ENCODE results near the gene ZNF385D. TPM values are rescaled to one million over a fixed set of nuclear protein-coding genes. Genes with fewer than 3 reads are reported as not detected.

Gene ZNF385D
- total RNA-seq, 1 experiment from 2014 or later: 9.6 TPM

DNA sequence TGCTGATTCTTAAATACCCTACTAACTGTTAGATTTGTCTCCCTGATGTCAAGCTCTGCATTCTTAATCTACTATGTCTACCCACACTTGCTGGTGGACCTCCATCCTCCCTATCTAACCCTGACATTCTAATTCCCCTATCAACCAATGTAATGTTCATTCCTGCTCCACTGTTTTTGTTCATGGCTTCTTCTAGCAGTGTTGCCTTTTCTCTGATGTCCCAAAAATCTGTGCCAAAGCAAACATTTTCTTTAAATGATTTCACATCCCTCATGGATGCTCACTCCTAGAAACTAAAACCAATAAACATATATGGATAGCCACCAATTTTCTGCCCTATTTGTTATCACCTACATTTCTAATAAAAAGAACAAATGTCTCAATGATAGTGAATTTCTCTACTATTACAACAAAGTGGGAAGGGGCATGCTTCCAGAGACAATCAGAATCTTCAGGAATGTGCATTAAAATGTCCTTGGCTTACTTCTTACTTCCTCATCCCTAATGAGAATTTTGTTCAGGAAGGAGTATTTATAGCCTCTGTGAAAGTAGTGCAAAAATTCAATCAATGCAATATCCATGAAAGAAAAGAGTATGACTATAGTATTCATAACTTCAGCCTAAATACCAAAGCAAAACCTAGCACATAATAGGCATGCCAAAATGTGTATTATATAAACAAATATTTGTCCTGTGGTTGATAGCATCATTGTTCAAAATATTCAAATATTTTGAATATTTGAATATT is 273.3 kb downstream of the ZNF385D start:
- ATAC-seq: no peak
- ChIA-PET CTCF (no interaction called here), POLR2A (no interaction called here)
- TF ChIP-seq SMAD3 (CRISPR knock-in tag; IDR thresholded peaks at IDR 0.05; ENCODE audit: borderline replicate concordance): no peak
- no peak for TF ChIP-seq FOXP1 (CRISPR knock-in tag; IDR thresholded peaks at IDR 0.05; ENCODE audit: borderline replicate concordance)
- TF ChIP-seq, protein P1, sequence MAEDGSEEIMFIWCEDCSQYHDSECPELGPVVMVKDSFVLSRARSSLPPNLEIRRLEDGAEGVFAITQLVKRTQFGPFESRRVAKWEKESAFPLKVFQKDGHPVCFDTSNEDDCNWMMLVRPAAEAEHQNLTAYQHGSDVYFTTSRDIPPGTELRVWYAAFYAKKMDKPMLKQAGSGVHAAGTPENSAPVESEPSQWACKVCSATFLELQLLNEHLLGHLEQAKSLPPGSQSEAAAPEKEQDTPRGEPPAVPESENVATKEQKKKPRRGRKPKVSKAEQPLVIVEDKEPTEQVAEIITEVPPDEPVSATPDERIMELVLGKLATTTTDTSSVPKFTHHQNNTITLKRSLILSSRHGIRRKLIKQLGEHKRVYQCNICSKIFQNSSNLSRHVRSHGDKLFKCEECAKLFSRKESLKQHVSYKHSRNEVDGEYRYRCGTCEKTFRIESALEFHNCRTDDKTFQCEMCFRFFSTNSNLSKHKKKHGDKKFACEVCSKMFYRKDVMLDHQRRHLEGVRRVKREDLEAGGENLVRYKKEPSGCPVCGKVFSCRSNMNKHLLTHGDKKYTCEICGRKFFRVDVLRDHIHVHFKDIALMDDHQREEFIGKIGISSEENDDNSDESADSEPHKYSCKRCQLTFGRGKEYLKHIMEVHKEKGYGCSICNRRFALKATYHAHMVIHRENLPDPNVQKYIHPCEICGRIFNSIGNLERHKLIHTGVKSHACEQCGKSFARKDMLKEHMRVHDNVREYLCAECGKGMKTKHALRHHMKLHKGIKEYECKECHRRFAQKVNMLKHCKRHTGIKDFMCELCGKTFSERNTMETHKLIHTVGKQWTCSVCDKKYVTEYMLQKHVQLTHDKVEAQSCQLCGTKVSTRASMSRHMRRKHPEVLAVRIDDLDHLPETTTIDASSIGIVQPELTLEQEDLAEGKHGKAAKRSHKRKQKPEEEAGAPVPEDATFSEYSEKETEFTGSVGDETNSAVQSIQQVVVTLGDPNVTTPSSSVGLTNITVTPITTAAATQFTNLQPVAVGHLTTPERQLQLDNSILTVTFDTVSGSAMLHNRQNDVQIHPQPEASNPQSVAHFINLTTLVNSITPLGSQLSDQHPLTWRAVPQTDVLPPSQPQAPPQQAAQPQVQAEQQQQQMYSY (CRISPR knock-in tag; IDR thresholded peaks at IDR 0.05): no peak
- Mint-ChIP-seq H3K27me3 (ENCODE audit: low read depth) (no peaks in the 10 kb centered on the region), H3K4me1 (no peaks in the 10 kb centered on the region), H3K9me3 (0 out of 2 replicates have a peak, but pooled peaks cover 3% of the 10 kb centered on the region), H3K4me3 (no peak overlapping the region), H3K27ac (no peak overlapping the region), H3K36me3 (no peaks in the 10 kb centered on the region)
- DNase-seq (ENCODE audit: low spot score): no peak

DNA sequence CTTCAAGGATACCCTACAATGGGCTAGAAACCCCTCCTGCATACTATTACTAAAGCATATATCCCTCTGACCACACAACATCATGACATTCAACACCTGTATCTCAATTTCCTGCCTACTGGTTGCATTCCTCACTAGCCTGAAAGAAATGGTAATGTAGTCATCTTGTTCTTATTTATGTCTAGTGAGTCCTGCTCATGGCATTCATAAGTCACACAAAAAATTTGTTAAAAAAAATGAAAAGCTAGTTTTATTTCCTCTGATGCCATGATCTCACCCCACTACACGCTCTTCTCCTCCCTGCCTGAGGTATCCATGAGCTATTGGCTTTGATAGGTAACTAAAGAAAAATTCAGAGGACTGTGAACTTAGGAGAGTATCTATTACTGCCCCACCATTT is 284.5 kb downstream of the ZNF385D start:
- Mint-ChIP-seq H3K27ac (no peak overlapping the region), H3K9me3 (no peaks in the 10 kb centered on the region), H3K4me3 (no peak overlapping the region), H3K27me3 (ENCODE audit: low read depth) (no peaks in the 10 kb centered on the region), H3K4me1 (no peaks in the 10 kb centered on the region), H3K36me3 (no peaks in the 10 kb centered on the region)
- ChIA-PET CTCF (no interaction called here), POLR2A (no interaction called here)
- DNase-seq (ENCODE audit: low spot score) (no peak), ATAC-seq (no peak)
- TF ChIP-seq ZNF671 (CRISPR knock-in tag; IDR thresholded peaks at IDR 0.05) (no peak), ESRRA (CRISPR knock-in tag; IDR thresholded peaks at IDR 0.05; ENCODE audit: borderline replicate concordance) (no peak), FOXJ3 (CRISPR knock-in tag; IDR thresholded peaks at IDR 0.05; ENCODE audit: borderline replicate concordance) (no peak), GABPB1 (CRISPR knock-in tag; IDR thresholded peaks at IDR 0.05) (no peak), ZNF423 (CRISPR knock-in tag; IDR thresholded peaks at IDR 0.05) (no peak), TCF7 (CRISPR knock-in tag; IDR thresholded peaks at IDR 0.05; ENCODE audit: low read depth) (no peak), NFYB (CRISPR knock-in tag; conservative IDR thresholded peaks at IDR 0.05; ENCODE audit: low read depth) (no peak), SMAD4 (CRISPR knock-in tag; IDR thresholded peaks at IDR 0.05) (no peak), ETV6 (CRISPR knock-in tag; IDR thresholded peaks at IDR 0.05) (no peak)
- TF ChIP-seq, protein P2, sequence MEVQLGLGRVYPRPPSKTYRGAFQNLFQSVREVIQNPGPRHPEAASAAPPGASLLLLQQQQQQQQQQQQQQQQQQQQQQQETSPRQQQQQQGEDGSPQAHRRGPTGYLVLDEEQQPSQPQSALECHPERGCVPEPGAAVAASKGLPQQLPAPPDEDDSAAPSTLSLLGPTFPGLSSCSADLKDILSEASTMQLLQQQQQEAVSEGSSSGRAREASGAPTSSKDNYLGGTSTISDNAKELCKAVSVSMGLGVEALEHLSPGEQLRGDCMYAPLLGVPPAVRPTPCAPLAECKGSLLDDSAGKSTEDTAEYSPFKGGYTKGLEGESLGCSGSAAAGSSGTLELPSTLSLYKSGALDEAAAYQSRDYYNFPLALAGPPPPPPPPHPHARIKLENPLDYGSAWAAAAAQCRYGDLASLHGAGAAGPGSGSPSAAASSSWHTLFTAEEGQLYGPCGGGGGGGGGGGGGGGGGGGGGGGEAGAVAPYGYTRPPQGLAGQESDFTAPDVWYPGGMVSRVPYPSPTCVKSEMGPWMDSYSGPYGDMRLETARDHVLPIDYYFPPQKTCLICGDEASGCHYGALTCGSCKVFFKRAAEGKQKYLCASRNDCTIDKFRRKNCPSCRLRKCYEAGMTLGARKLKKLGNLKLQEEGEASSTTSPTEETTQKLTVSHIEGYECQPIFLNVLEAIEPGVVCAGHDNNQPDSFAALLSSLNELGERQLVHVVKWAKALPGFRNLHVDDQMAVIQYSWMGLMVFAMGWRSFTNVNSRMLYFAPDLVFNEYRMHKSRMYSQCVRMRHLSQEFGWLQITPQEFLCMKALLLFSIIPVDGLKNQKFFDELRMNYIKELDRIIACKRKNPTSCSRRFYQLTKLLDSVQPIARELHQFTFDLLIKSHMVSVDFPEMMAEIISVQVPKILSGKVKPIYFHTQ (CRISPR knock-in tag; IDR thresholded peaks at IDR 0.05): no peak
- TF ChIP-seq, protein P3, sequence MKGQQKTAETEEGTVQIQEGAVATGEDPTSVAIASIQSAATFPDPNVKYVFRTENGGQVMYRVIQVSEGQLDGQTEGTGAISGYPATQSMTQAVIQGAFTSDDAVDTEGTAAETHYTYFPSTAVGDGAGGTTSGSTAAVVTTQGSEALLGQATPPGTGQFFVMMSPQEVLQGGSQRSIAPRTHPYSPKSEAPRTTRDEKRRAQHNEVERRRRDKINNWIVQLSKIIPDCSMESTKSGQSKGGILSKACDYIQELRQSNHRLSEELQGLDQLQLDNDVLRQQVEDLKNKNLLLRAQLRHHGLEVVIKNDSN (CRISPR knock-in tag; IDR thresholded peaks at IDR 0.05): no peak
- TF ChIP-seq, protein P4, sequence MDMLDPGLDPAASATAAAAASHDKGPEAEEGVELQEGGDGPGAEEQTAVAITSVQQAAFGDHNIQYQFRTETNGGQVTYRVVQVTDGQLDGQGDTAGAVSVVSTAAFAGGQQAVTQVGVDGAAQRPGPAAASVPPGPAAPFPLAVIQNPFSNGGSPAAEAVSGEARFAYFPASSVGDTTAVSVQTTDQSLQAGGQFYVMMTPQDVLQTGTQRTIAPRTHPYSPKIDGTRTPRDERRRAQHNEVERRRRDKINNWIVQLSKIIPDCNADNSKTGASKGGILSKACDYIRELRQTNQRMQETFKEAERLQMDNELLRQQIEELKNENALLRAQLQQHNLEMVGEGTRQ (CRISPR knock-in tag; IDR thresholded peaks at IDR 0.05): no peak
- TF ChIP-seq, protein P5, sequence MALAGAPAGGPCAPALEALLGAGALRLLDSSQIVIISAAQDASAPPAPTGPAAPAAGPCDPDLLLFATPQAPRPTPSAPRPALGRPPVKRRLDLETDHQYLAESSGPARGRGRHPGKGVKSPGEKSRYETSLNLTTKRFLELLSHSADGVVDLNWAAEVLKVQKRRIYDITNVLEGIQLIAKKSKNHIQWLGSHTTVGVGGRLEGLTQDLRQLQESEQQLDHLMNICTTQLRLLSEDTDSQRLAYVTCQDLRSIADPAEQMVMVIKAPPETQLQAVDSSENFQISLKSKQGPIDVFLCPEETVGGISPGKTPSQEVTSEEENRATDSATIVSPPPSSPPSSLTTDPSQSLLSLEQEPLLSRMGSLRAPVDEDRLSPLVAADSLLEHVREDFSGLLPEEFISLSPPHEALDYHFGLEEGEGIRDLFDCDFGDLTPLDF (CRISPR knock-in tag; IDR thresholded peaks at IDR 0.05): no peak
- TF ChIP-seq, protein P6, sequence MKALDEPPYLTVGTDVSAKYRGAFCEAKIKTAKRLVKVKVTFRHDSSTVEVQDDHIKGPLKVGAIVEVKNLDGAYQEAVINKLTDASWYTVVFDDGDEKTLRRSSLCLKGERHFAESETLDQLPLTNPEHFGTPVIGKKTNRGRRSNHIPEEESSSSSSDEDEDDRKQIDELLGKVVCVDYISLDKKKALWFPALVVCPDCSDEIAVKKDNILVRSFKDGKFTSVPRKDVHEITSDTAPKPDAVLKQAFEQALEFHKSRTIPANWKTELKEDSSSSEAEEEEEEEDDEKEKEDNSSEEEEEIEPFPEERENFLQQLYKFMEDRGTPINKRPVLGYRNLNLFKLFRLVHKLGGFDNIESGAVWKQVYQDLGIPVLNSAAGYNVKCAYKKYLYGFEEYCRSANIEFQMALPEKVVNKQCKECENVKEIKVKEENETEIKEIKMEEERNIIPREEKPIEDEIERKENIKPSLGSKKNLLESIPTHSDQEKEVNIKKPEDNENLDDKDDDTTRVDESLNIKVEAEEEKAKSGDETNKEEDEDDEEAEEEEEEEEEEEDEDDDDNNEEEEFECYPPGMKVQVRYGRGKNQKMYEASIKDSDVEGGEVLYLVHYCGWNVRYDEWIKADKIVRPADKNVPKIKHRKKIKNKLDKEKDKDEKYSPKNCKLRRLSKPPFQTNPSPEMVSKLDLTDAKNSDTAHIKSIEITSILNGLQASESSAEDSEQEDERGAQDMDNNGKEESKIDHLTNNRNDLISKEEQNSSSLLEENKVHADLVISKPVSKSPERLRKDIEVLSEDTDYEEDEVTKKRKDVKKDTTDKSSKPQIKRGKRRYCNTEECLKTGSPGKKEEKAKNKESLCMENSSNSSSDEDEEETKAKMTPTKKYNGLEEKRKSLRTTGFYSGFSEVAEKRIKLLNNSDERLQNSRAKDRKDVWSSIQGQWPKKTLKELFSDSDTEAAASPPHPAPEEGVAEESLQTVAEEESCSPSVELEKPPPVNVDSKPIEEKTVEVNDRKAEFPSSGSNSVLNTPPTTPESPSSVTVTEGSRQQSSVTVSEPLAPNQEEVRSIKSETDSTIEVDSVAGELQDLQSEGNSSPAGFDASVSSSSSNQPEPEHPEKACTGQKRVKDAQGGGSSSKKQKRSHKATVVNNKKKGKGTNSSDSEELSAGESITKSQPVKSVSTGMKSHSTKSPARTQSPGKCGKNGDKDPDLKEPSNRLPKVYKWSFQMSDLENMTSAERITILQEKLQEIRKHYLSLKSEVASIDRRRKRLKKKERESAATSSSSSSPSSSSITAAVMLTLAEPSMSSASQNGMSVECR (CRISPR knock-in tag; IDR thresholded peaks at IDR 0.05; ENCODE audit: borderline replicate concordance): no peak
- TF ChIP-seq, protein P7, sequence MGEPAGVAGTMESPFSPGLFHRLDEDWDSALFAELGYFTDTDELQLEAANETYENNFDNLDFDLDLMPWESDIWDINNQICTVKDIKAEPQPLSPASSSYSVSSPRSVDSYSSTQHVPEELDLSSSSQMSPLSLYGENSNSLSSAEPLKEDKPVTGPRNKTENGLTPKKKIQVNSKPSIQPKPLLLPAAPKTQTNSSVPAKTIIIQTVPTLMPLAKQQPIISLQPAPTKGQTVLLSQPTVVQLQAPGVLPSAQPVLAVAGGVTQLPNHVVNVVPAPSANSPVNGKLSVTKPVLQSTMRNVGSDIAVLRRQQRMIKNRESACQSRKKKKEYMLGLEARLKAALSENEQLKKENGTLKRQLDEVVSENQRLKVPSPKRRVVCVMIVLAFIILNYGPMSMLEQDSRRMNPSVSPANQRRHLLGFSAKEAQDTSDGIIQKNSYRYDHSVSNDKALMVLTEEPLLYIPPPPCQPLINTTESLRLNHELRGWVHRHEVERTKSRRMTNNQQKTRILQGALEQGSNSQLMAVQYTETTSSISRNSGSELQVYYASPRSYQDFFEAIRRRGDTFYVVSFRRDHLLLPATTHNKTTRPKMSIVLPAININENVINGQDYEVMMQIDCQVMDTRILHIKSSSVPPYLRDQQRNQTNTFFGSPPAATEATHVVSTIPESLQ (CRISPR knock-in tag; IDR thresholded peaks at IDR 0.05): no peak
